NCI-H2107 treated with DMSO at 0.1 percent for 48 hours (cell line): ENCODE results near the gene MED13L.

Experiments used
- DNase-seq: peaks from one replicate; lab custom pipeline; 2025; ENCODE audit not compliant: unreplicated experiment; lab: John Stamatoyannopoulos, UW

The MED13L gene

GRCh38 chr12:116216022-116216756 is 61.3 kb downstream of the MED13L start:
- no peak for DNase-seq

- DNase-seq, result no peak
These were observed 62.5 kb downstream of the MED13L start for GRCh38 chr12:116215023-116215422.

GRCh38 chr12:116213885-116214527 is 63.5 kb downstream of the MED13L start:
- DNase-seq, result no peak

- DNase-seq, result no peak
These were observed 64.5 kb downstream of the MED13L start for GRCh38 chr12:116213014-116213413.

GRCh38 chr12:116210762-116211161 is 66.7 kb downstream of the MED13L start:
- DNase-seq, result peak; percentile 53

GRCh38 chr12:116210131-116210530 is 67.4 kb downstream of the MED13L start:
- DNase-seq, result no peak

GRCh38 chr12:116209503-116209902 is 68.0 kb downstream of the MED13L start:
- no peak for DNase-seq

- no peak for DNase-seq
These were observed 70.2 kb downstream of the MED13L start for GRCh38 chr12:116207274-116207673.

GRCh38 chr12:116206828-116207227 is 70.7 kb downstream of the MED13L start:
- DNase-seq, result no peak

- DNase-seq, result no peak
These were observed 72.7 kb downstream of the MED13L start for GRCh38 chr12:116204785-116205184.

GRCh38 chr12:116204169-116204568 is 73.3 kb downstream of the MED13L start:
- no peak for DNase-seq

- DNase-seq, result no peak
These were observed 74.6 kb downstream of the MED13L start for GRCh38 chr12:116202940-116203339.

GRCh38 chr12:116202433-116202832 is 75.1 kb downstream of the MED13L start:
- DNase-seq, result no peak

- no peak for DNase-seq
These were observed 75.6 kb downstream of the MED13L start for GRCh38 chr12:116201908-116202307.

- DNase-seq, result no peak
These were observed 76.1 kb downstream of the MED13L start for GRCh38 chr12:116201359-116201758.

- DNase-seq, result no peak
These were observed 76.7 kb downstream of the MED13L start for GRCh38 chr12:116200812-116201211.

GRCh38 chr12:116199160-116199706 is 78.3 kb downstream of the MED13L start:
- DNase-seq, result no peak

- no peak for DNase-seq
These were observed 80.5 kb downstream of the MED13L start for GRCh38 chr12:116196752-116197718.

GRCh38 chr12:116196226-116196625 is 81.3 kb downstream of the MED13L start:
- no peak for DNase-seq

GRCh38 chr12:116194935-116195431 is 82.5 kb downstream of the MED13L start:
- no peak for DNase-seq

- DNase-seq, result no peak
These were observed 87.8 kb downstream of the MED13L start for GRCh38 chr12:116189692-116190091.
